Immature natural killer cell (primary cell): ENCODE measurements around the gene GOLGA1. TPM values are rescaled to one million over a fixed set of nuclear protein-coding genes. Genes with fewer than 3 reads are reported as not detected.
"Not testable (repeated sequence)": the region's sequence is repeated elsewhere in the genome, so short reads cannot be mapped to it uniquely, and the experiment has no call there.

ENCODE experiments used
- DNase-seq, 3 donors: peaks; one replicate each; pipeline ENCODE4 v3.0.0; 2022; ENCODE audit warnings: mixed read lengths in 1 of 3
- H3K27ac Mint-ChIP-seq, 6 donors: one replicate each; pipeline ENCODE4 v1.8.0; 2020; ENCODE audit warnings: mixed read lengths in 6 of 6, mild to moderate bottlenecking in 5 of 6, inconsistent platforms in 4 of 6, moderate library complexity in 3 of 6
- H3K27me3 Mint-ChIP-seq, 3 donors: one replicate each; pipeline ENCODE4 v1.8.0; 2020 to 2021; ENCODE audit warnings: low read depth in 3 of 3, mild to moderate bottlenecking in 3 of 3, mixed read lengths in 3 of 3, moderate library complexity in 3 of 3, inconsistent platforms in 1 of 3
- H3K36me3 Mint-ChIP-seq, 3 donors: one replicate each; pipeline ENCODE4 v1.8.0; 2020; ENCODE audit warnings: mixed read lengths in 3 of 3, inconsistent platforms in 2 of 3, mild to moderate bottlenecking in 2 of 3
- H3K4me1 Mint-ChIP-seq, 2 donors: one replicate each; pipeline ENCODE4 v1.8.0; 2020; ENCODE audit warnings: inconsistent platforms in 2 of 2, mild to moderate bottlenecking in 2 of 2, mixed read lengths in 2 of 2, moderate library complexity in 1 of 2
- H3K4me3 Mint-ChIP-seq, 5 donors: one replicate each; pipeline ENCODE4 v1.8.0; 2020; ENCODE audit warnings: mild to moderate bottlenecking in 5 of 5, mixed read lengths in 5 of 5, inconsistent platforms in 3 of 5, moderate library complexity in 3 of 5
- H3K9me3 Mint-ChIP-seq, 6 donors: one replicate each; pipeline ENCODE4 v1.8.0; 2020; ENCODE audit warnings: mild to moderate bottlenecking in 6 of 6, mixed read lengths in 6 of 6, inconsistent platforms in 4 of 6, moderate library complexity in 3 of 6
- polyA plus RNA-seq, 3 donors: library from polyadenylated mRNA; unstranded; fragments of 300-500 nt; fragmentation: Illumina TruSeq; gene quantifications; one replicate each; pipeline ENCODE4 v1.2.3, GENCODE V29; 2021

Gene GOLGA1
- polyA plus RNA-seq, 3 donors from 2014 or later = 0.93 to 8.3 (median 5.3) TPM

DNA sequence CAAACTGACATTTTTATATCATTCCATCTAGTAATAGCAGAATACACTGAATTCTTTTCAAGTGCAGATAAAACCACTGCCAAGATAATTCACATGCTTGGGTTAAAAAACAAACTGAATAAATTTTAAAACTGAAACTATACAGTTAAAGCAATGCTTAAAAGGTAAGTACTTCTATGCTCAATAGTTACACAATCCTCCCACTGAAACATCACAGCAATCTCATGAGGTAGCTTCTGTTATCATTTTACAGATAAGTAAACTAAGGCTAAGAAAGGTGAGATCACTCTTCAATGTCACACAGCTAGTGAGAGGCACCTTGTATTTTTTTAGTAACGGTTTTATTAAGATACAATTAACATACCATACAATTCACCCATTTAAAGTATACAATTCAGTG lies 13.4 kb upstream of the GOLGA1 start:
- Mint-ChIP-seq H3K4me3 (no peak overlapping the region), H3K27me3 (no peaks in the 10 kb centered on the region), H3K4me1 (no peaks in the 10 kb centered on the region), H3K27ac (no peak overlapping the region), H3K36me3 (peaks cover 0 to 5% (median 4%) of the 10 kb centered on the region in 3 donors), H3K9me3 (no peaks in the 10 kb centered on the region)
- DNase-seq = no peak

DNA sequence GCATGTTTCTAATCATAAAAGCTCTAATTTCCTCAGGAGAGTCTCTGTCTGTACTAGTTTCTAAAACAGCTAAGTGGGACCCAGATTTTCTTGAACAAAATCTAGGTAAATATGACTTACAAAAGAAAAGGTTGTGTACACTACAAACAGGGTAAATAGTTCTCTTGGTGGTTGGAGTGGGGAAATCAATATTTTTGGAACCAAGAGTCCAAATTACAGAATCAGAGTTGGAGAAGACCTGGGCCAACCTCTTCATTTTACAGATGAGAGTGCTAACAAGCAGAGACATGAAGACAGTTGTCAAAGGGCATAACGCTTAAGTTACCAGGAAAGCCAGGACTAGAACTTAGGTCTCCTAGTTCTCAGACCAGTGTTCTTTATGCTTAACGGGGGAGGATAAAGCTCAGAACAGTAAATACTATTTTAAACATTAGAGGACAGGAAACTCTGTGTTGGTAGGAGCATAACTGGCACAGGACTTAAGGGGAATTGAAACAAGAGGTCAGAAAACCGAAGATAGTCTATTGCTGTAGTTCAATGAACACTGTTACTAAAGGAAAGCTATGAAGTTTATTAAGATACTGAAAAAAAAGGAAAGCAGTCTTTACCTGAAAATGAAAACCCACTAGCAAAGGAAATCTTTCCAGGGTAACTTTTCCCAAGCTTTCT lies 9.3 kb upstream of the GOLGA1 start:
- peaks cover 0 to 1% (median 0%) of the 10 kb centered on the region in 3 donors for H3K27me3 Mint-ChIP-seq
- DNase-seq = no peak
- H3K4me1 Mint-ChIP-seq = no peaks in the 10 kb centered on the region
- H3K36me3 Mint-ChIP-seq = peaks cover 0 to 5% (median 4%) of the 10 kb centered on the region in 3 donors
- H3K9me3 Mint-ChIP-seq = no peaks in the 10 kb centered on the region
- H3K27ac Mint-ChIP-seq = peak overlapping the region in 1 of 6 donors; percentile 25
- no peak overlapping the region for H3K4me3 Mint-ChIP-seq

DNA sequence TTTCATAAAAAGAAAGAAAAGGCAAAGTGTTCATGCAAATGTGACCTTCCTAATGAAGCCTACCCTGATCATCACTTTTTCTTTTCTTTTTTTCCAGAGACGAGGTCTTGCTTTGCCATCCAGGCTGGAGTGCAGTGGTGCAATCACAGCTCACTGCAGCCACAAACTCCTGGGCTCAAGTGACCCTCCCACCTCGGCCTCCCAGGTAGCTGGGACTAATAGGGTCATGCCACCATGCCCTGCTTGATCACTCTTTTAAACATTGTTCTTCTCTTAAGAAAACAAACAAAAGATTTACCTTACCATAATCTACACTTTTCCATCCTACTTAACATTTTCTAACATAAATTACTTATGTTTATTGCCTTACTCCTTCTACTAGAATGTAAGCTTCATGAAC lies 8.5 kb upstream of the GOLGA1 start:
- Mint-ChIP-seq H3K4me3 (no peak overlapping the region), H3K27ac (no peak overlapping the region)
- no peak for DNase-seq

DNA sequence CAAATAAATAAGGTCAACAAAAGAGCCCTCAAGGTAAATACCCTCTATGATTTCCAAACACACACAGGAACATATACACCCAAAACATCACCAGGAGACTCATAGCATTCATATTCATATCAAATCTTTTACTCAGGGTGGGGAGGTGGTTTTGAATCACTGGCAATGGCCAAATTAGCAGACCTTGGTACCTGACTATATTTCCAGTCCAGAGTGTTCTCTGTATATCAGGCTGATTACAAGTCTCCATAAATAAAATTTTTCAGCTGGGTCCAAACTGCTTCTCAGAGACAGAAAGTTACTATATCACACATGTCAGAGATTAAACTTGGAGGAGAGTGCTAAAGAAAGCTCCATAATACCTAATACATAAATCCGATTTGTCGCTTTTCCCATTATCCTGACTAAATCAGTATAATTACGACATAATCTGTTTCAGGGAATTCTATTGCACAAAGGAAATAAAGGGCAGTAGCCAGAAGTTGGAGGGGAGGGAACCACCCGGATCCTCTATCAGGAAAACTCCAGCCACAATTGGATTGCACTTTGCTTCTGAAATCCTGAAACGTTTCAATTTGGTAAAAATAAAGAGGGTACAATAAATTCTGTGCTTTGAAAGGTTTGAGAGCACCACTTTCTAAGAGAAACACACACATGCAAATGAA lies 7.0 kb upstream of the GOLGA1 start:
- peaks cover 0 to 5% (median 4%) of the 10 kb centered on the region in 3 donors for H3K36me3 Mint-ChIP-seq
- no peaks in the 10 kb centered on the region for H3K9me3 Mint-ChIP-seq
- no peak overlapping the region for H3K27ac Mint-ChIP-seq
- H3K27me3 Mint-ChIP-seq = peaks cover 0 to 1% (median 0%) of the 10 kb centered on the region in 3 donors
- no peak for DNase-seq
- H3K4me3 Mint-ChIP-seq = no peak overlapping the region
- peaks cover 0 to 2% of the 10 kb centered on the region in 2 donors for H3K4me1 Mint-ChIP-seq

More for the DNA sequence above, 8.5 kb upstream of the GOLGA1 start:
- Mint-ChIP-seq H3K27me3 (peaks cover 0 to 1% (median 0%) of the 10 kb centered on the region in 3 donors), H3K36me3 (peaks cover 0 to 5% (median 4%) of the 10 kb centered on the region in 3 donors), H3K9me3 (no peaks in the 10 kb centered on the region), H3K4me1 (no peaks in the 10 kb centered on the region)

DNA sequence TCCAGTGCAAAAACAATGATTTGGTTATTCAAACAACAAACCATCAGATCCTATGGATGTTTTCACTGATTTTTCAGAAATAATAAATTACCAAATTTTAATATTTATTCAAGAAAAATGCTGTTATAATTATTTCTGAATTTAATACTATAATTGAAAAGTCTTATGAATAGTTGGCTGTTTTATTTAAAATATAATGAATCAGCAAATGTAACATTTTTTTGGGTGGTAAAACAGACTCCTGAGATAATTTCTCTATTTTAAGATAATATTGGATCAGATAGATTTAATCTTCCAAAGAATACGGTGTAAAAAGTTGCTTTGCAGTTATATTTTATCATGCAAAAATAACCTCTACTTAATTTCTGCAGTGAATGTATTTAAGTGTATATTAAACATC lies 5.3 kb upstream of the GOLGA1 start:
- H3K36me3 Mint-ChIP-seq = peaks cover 3 to 5% (median 4%) of the 10 kb centered on the region in 3 donors

DNA sequence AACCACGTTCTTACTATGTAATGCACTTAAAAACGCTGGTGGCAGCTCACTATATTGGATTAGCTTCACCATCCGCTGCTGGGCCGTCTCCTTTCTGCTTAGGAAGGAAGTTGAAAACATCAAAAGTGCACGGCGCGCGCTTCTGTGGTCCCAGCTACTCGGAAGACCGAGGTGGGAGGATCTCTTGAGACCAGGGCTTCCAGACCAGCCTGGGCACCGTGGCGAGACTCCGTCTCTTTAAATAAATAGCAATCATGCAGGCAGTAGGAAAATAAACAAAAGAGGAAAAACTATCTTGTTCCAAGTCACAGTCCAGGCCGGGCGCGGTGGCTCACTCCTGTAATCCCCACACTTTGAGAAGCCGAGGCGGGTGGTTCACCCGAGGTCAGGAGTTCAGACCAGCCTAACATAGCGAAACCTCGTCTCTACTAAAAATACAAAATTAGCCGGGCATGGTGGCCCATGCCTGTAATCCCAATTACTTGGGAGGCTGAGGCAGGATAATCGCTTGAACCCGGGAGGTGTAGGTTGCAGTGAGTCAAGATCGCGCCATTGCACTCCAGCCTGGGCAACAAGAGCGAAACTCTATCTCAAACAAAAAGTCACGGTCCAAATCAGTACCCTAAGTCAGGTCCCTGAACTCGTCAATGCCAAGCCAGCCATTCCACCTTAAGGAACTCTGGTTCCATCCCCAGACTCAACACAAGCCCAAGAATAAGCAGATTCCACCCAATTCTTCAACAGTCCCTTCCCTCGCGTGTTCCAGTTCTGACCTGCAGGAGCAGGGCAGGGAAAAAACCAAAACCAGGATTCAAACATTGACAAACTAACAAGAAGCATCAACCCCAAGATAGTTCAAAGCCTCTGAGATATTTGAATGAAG lies 1.0 kb upstream of the GOLGA1 start:
- Mint-ChIP-seq H3K9me3 (no peaks in the 10 kb centered on the region), H3K27ac (peak overlapping the region; percentile 96 to 99 (median 99)), H3K36me3 (peaks cover 0 to 7% (median 5%) of the 10 kb centered on the region in 3 donors), H3K4me3 (peak overlapping the region; percentile 84 to 99 (median 95)), H3K27me3 (peaks cover 3 to 9% (median 8%) of the 10 kb centered on the region in 3 donors), H3K4me1 (peaks cover 23 to 31% of the 10 kb centered on the region in 2 donors)
- DNase-seq = peak; percentile 61 to 65 (median 62)

More for the DNA sequence above, 5.3 kb upstream of the GOLGA1 start:
- H3K9me3 Mint-ChIP-seq = no peaks in the 10 kb centered on the region
- H3K4me3 Mint-ChIP-seq = no peak overlapping the region
- H3K27me3 Mint-ChIP-seq = peaks cover 3 to 8% (median 4%) of the 10 kb centered on the region in 3 donors
- H3K27ac Mint-ChIP-seq = no peak overlapping the region
- peaks cover 10 to 17% of the 10 kb centered on the region in 2 donors for H3K4me1 Mint-ChIP-seq
- no peak for DNase-seq

DNA sequence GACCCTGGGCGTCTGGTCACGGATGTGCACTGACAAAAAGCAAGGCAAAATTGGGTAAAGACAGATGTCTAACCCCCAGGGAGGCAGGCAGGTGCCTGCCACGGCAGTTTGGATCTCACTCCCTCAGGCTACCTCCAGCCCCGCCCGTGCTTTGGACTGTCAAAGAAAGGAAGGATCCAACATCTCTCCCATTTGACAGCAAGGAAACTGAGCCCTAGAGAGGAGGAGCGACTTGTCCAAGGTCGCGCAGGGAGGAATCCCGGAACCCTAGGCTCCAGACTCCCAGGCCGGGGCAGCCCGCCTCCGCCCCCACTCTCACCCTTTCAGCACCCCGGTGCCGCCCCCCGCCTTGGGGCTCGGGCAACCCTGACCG lies 376 bp downstream of the GOLGA1 start:
- H3K27ac Mint-ChIP-seq = peak overlapping the region; percentile 88 to 99 (median 98)
- peaks cover 23 to 31% of the 10 kb centered on the region in 2 donors for H3K4me1 Mint-ChIP-seq
- H3K27me3 Mint-ChIP-seq = peaks cover 3 to 8% (median 8%) of the 10 kb centered on the region in 3 donors
- peak overlapping the region; percentile 82 to 99 (median 94) for H3K4me3 Mint-ChIP-seq
- no peak for DNase-seq
- H3K9me3 Mint-ChIP-seq = no peaks in the 10 kb centered on the region
- H3K36me3 Mint-ChIP-seq = peaks cover 3 to 17% (median 13%) of the 10 kb centered on the region in 3 donors

DNA sequence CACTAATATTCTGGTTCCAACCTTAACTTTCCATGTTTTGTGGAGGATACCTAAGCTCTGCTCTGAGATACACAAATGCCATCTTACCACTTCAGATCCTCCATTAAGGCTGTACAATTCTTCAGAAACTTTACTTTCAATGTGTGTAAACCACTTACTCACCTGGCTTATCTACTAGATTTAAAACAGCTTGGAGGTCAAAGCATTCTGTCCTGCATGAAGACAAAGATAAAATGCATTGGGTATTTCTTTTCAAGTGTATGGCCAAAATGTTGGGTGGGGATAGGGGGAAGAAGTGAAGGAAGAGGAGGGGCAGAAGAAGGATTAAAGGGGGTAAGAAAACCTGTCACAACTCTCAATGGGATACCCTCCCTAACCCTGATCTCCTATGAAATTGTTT lies 939 bp downstream of the GOLGA1 start:
- Mint-ChIP-seq H3K4me1 (peaks cover 23 to 31% of the 10 kb centered on the region in 2 donors), H3K27me3 (peaks cover 3 to 8% (median 8%) of the 10 kb centered on the region in 3 donors), H3K27ac (peak overlapping the region; percentile 88 to 99 (median 98)), H3K9me3 (no peaks in the 10 kb centered on the region), H3K4me3 (peak overlapping the region; percentile 82 to 99 (median 94)), H3K36me3 (peaks cover 3 to 17% (median 13%) of the 10 kb centered on the region in 3 donors)
- no peak for DNase-seq

DNA sequence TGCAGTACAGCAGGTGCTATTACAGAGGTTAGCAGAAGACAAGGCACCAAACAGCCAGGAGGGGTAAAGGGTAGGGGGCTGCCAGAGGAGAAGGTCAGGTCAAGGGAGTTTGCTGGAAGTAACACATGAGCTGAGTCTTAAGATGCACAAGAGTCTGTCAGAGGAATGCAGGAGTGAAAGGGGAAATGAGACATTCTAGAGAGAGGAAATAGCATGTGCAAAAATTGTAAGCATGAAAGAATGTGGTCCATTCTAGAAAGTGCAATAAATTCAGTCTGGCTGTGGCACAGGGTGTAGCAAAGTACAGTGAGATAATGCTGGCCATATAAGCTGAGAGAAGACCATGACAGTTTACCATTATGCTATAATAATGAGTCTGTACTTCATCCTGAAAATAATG lies 6.6 kb downstream of the GOLGA1 start:
- DNase-seq = no peak
- H3K4me3 Mint-ChIP-seq = no peak overlapping the region
- no peaks in the 10 kb centered on the region for H3K9me3 Mint-ChIP-seq
- peaks cover 7 to 11% of the 10 kb centered on the region in 2 donors for H3K4me1 Mint-ChIP-seq
- no peak overlapping the region for H3K27ac Mint-ChIP-seq
- H3K36me3 Mint-ChIP-seq = peaks cover 21 to 30% (median 26%) of the 10 kb centered on the region in 3 donors
- no peaks in the 10 kb centered on the region for H3K27me3 Mint-ChIP-seq

DNA sequence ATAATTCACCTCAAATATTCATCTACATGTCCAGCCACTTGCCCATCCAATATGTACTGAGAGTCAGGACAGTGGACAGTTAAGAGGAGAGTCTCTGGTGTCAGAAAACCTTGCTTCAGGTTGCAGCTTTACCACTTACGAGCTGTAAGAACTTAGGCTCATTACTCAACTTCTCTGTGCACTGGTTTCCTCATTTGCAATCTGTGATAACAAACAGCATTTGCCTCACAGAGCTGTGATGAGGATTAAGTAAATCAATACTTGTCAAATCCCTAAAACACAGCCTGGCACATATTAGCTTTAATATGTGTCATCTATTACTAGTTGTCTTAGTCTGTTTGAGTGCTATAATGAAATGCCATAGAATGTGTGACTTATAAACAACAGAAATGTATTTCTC lies 8.6 kb downstream of the GOLGA1 start:
- Mint-ChIP-seq H3K9me3 (no peaks in the 10 kb centered on the region), H3K4me3 (no peak overlapping the region), H3K4me1 (peaks cover 2 to 5% of the 10 kb centered on the region in 2 donors), H3K36me3 (peaks cover 26 to 41% (median 28%) of the 10 kb centered on the region in 3 donors), H3K27me3 (no peaks in the 10 kb centered on the region), H3K27ac (no peak overlapping the region)
- DNase-seq = no peak

DNA sequence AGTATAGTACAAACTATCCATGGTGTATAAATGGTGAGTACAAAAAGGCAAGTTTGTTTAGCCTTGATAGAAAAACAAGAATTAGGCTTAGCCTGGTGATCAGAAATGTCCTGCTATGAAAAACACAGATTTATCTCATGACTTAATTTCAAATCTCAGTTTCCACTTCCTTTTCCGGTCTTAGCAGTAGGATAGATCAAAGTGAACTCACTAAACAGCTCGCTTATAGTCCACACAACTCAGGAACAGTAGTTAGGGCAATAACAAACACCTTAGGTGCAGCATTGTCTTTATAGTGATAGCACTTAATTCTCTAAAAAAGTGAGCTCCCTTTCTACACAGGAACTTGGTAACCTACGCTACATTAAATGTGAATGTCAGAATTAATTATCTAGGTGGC lies 11.4 kb downstream of the GOLGA1 start:
- Mint-ChIP-seq H3K4me1 (peaks cover 2 to 5% of the 10 kb centered on the region in 2 donors), H3K36me3 (peaks cover 26 to 41% (median 31%) of the 10 kb centered on the region in 3 donors), H3K27me3 (no peaks in the 10 kb centered on the region), H3K9me3 (no peaks in the 10 kb centered on the region), H3K4me3 (no peak overlapping the region), H3K27ac (no peak overlapping the region)
- no peak for DNase-seq

DNA sequence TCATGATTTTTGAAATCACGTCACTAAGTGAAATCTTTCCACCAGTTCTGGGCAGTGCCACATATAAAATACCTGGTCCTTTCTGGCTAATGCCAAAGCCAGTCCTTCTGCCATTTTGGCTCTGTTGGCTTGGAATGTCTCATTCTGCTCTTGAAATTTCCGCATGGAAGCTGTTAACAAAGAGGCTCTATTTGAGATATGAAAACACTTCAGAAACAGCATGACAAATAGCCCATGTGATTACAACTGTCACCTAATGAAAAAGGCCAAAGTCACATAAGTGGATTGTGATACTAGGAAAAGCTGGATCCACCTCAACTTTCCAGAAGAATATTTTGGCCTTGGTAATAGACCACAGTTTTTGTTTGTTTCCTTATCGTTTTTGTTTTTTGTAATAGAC lies 12.8 kb downstream of the GOLGA1 start:
- Mint-ChIP-seq H3K9me3 (no peaks in the 10 kb centered on the region), H3K27me3 (no peaks in the 10 kb centered on the region), H3K36me3 (peaks cover 22 to 41% (median 23%) of the 10 kb centered on the region in 3 donors), H3K27ac (no peak overlapping the region), H3K4me1 (peaks cover 2 to 5% of the 10 kb centered on the region in 2 donors), H3K4me3 (no peak overlapping the region)
- DNase-seq = no peak

DNA sequence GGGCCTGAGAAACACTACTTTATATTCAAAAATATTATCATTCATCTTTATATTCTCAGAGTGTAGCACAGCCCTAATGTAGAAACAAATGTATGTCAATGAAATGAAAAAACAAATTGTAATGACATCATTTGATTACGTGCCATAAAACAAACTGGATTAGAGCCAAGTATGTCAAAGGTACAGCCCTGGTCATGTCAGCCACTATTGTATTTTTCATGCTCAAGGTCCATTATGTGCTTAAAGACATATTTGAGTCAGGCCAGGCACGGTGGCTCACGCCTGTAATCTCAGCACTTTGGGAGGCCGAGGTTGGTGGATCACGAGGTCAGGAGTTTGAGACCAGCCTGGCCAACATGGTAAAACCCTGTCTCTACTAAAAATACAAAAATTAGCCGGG lies 20.5 kb downstream of the GOLGA1 start:
- DNase-seq, H3K27me3 Mint-ChIP-seq, H3K9me3 Mint-ChIP-seq, H3K27ac Mint-ChIP-seq, H3K4me3 Mint-ChIP-seq, H3K4me1 Mint-ChIP-seq: not testable (repeated sequence)
- peaks cover 14 to 34% (median 21%) of the 10 kb centered on the region in 3 donors for H3K36me3 Mint-ChIP-seq
